GM21786 (cell line): ENCODE measurements around the gene DENND2A.
"Not testable (repeated sequence)": the region's sequence is repeated elsewhere in the genome, so short reads cannot be mapped to it uniquely, and the experiment has no call there.

Experiments
- ATAC-seq: cut with Tn5 transposase; IDR thresholded peaks from one replicate; pipeline ENCODE4 v1.9.1; 2021; ENCODE audit not compliant: unreplicated experiment

Gene DENND2A

GRCh38 chr7:140517546-140518369, 122.9 kb downstream of the DENND2A start:
- peak; percentile 71 for ATAC-seq

DNA sequence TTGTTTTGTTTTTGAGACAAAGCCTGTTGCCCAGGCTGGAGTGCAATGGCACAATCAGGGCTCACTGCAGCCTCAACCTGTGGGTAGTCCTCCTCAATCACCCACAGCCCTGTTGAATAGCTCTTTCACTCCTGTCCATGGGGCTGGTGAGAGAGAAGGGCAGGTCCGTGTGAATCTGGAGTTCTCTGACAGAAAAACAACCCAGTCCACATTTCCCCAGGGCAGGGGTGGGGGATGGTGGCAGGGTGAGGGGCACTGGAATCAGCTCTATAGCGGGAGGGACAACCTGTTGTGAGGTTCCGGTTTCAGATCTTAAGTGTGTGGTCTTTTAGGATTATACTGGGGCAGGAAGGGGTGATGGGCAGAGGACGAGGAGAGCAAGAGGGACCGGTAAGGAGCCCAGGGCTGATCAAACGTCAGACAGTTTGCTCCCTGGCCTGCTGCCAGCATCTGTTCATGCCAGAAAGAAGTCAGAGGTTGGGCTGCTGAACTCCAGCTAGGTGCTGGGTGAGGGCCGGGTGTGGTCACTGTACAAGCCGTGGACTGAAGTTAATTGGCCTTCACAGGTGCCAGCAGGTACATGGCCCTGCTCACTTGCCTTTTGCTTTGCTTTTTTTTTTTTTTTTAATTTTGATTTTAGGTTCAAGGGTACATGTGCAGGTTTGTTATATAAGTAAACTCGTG, 128.2 kb downstream of the DENND2A start:
- no peak for ATAC-seq

- ATAC-seq, result no peak
Observed at GRCh38 chr7:140509789-140510188, 130.8 kb downstream of the DENND2A start.

- not testable (repeated sequence) for ATAC-seq
Observed at GRCh38 chr7:140507556-140507955, 133.1 kb downstream of the DENND2A start.

DNA sequence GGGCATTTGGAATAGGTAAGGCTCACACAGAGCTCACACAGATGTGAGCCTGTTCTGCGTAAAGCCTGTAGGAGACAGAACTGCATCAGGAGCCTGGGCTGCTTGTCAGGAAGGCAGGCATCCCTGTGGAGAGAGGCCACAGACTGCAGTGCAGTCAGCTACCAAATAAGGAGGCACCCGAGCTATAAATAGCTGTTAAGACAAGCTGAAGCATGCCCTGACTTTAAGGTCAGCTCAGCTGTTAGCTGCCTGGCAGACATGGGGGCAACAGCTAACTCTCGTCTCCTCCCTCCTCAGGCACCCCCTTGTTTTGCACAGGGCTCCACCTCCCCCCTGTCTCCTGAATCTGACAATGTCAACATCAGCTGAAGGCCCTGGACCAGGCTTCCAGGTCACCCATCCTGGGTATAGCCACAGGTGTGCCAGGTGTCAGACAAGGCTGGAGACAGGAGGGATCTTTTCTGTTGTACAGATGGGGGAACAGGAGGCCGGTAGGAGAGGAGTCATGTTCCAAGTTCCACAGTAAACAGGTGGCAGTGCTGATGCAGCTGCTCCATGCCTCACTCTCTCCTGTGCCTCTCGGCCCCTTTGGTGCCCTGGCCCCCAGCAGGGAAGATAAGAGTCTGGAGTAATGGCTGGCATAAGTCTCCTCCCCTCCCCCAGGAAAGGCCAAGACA, 133.7 kb downstream of the DENND2A start:
- ATAC-seq, result no peak

DNA sequence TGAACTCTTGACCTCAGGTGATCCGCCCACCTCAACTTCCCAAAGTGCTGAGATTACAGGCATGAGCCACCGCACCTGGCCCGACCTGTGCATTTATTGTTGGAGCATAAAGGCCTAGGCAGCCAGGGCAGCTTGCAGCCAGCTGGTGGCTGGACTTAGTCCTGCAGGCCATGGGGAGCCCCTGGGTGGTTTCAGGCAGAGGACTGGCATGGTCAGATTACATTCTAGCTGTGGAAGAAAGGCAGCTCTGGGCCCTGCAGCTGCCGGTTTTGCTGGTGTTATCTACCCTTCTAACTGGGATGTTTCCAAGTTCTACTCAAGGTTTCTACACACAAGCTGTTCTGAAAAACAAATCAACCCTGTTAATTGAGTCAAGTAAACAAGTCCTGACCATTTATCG, 138.6 kb downstream of the DENND2A start:
- no peak for ATAC-seq

DNA sequence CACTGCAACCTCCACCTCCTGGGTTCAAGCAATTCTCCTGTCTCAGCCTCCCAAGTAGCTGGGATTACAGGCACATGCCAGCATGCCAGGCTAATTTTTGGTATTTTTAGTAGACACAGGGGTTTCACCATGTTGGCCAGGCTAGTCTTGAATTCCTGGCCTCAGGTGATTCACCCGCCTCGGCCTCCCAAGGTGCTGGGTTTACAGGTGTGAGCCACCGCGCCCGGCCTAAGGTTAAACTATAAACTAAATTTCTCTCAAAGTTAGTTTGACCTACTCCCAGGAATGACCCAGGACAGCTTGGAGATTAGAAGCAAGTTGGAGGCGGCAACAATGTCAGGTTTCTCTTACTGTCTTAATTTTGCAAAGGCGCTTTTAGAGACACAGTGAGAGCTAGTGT, 142.8 kb downstream of the DENND2A start:
- not testable (repeated sequence) for ATAC-seq

DNA sequence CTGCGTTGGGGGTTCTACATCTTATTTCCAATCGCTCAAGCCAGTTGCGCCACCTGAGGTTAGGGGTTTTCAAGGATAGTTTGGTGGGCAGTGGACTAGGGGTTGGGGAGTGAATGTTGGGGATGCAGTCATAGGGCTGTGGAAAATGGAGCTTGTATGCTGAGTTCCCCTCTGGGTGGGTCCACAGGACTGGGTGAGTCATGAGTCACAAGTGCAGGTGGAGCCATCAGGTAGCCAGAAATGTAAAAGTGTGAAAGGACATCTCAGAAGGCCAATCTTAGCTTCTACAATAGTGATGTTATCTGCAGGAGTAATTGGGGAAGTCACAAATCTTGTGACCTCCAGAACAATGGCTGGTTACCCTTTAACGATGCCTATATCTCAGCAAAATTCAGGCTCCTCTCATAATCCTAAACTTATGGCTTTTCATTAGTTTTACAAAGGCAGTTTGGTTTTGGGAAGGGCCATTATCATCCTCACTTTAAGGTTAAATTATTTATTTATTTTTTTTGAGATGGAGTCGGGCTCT, 143.3 kb downstream of the DENND2A start:
- no peak for ATAC-seq

DNA sequence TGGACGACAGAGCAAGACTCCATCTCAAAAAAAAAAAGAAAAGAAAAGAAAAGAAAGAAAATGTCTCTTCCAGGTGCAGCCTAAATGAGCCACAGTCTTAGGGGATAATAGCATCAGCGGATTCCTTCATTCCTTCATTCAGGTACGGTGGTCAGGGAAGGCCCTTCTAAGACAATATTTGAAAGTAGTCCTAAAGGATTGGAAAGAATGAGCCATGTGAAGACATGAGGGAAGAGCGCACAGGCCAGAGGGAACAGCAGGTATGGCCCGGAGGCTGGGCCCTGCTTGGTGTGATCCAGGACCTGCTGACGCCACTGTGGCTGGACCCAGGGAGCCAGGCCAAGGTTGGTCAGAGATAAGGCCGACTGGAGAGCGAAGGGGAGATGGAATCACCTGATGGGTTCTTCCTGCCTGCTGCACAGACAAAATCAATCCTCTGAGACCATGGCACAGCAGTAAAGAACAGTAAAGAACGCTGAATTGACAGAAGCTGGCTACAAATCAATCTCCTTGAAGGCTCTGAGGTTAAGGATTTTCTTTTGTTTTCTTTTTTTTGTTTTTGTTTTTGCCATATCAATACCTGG, 145.0 kb downstream of the DENND2A start:
- ATAC-seq, result no peak

DNA sequence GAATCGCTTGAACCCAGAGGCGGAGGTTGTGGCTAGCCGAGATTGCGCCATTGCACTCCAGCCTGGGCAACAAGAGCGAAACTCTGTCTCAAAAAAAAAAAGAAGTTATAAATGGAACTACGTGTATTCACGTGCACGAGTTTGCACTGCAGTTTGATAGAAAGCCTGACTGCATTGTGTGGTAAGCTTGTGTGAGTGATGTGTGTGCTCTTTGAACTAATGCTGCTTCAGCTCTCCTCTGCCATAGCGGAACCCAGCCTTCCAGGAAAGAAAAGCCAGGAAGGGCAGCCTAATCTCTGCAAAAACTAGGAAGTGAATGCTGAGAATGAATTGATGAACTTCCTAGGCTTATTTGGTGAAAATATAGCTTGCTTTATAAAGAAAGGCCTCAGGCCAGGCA, 145.7 kb downstream of the DENND2A start:
- ATAC-seq, result no peak

DNA sequence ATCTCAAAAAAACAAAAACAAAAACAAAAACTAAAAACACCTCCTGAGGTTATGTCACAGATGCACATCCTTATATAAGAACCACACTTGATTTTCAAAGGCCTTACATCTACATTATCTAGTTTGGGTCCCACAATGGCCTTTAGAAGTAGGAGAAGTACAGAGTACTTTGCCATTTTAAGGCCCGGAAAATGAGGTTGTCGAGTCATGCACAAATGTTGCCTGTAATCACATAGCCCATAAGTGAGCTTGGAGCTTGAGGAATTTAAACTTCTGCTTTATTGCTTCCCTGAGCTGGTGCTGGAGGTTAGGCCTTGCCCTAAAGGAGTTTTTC, 151.6 kb downstream of the DENND2A start:
- ATAC-seq, result no peak

DNA sequence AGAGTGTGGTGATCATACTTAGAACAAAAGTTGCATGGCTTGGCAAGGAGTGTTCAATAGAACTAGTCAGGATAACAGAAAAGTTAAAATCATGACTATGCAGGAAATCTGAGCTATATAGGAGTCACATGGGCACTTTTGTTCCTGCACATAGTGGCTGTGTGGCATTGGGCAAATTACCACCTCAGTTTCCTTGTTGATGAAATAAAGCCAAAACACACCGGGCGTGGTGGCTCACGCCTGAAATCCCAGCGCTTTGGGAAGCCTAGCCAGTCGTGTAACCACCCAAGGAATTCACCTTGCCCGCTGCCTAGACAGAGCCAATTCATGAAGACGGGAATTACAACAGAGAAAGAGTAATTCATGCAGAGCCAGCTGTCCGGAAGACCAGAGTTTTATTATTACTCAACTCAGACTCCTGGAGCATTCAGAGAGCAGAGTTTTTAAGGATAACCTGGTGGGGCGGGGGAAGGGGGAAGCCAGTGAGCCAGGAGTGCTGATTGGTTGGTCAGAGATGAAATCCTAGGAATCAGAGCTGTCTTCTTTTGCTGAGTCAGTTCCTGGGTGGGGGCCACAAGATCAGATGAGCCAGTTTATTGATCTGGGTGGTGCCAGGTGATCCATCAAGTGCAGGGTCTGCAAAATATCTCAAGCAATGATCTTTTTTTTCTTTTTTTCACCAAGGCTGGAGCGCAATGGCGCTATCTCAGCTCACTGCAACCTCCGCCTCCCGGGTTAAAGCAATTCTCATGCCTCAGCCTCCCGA, 154.9 kb downstream of the DENND2A start:
- no peak for ATAC-seq

DNA sequence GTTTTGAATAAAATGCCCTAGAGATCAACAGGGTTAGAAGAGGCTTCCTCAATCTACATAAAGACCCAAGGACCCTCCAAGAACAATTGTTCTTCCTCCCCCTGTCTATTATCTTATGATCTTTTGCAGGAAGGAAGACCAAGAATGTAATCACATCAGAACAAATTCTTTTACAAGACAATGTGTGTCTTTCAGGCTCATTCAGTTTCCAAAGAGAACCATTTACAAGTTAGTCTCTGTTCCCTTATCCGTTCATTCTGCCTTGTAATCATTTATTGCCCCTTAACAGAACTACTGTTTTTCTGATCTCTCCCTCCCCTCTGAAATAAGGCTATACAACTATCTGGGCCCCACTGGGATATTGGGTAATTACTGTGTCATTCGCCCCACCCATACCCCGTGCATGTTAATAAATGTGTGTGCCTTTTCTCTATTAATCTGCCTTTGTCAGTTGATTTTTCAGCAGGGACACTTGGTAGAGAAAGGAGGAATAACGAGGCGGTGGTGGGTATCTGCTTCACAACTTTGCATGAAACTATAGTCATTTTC, 155.6 kb downstream of the DENND2A start:
- no peak for ATAC-seq

- ATAC-seq, result no peak
Observed at GRCh38 chr7:140484479-140484878, 156.1 kb downstream of the DENND2A start.

- no peak for ATAC-seq
Observed at GRCh38 chr7:140479739-140480084, 160.9 kb downstream of the DENND2A start.

GRCh38 chr7:140479062-140479738, 161.4 kb downstream of the DENND2A start, which contains the start of gene MKRN1:
Gene MKRN1 (minus strand): TSS chr7:140479505. CDS start chr7:140479344, 161 bp downstream.
- peak; percentile 91 for ATAC-seq

DNA sequence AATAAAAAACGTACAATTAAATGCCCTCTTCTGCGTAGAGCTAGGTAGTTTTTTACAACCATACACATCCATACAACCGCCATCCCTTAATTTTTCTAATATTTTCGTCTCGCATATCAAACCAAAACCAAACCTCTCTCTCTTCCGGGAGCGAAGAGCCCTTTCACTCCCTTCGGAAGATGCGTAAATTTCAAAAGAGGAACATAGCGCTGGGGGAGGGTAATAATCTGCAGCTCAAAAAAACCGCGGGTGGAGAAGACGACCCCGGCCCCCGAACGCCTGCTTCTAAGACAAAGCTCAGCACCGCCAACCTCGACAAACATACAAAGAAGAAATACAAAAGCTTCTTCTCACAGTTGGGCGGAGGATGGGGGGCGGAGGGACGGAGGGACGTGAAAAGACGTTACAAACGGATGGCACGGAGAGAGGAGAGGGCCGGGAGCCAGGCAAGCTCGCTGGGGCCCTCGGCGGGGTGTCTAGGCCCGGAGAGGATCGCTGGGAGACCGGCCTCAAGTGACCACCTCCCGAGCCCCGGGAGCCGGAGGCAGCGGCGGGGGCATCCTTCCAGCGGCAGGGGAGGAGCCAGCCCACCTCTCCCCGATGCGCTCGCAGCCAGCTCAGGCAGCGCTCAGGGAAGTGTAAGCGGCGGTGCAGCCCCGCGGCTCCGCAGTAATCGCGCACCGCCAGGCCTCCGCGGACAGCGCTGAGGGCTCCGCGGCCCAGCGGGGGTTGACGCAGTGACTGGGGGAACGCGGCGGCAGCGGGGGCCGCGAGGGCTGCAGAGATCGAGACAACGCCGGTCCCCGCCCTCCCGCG, 162.2 kb downstream of the DENND2A start:
- peak; percentile 5 for ATAC-seq

- no peak for ATAC-seq
Observed at GRCh38 chr7:140476698-140477261, 163.8 kb downstream of the DENND2A start.
